ENCODE measurements around the gene TRIM7.
"Not testable (repeated sequence)": the region's sequence is repeated elsewhere in the genome, so short reads cannot be mapped to it uniquely, and the experiment has no call there.

The TRIM7 gene

DNA sequence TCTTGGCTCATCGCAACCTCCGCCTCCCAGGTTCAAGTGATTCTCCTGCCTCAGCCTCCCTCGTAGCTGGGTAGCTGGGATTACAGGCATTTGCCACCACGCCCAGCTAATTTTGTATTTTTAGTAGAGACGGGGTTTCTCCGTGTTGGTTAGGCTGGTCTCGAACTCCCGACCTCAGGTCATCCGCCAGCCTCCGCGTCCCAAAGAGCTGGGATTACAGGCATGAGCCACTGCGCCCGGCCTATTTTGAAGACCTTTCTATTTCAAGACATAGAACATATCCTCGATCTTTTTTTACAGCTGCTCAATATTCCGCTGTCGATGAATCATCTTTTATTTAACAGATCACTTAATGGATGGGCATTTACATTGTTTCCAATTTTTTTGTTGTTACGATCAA, 5.7 kb upstream of the TRIM7 start:
- not testable (repeated sequence) for DNase-seq

GRCh38 chr5:181210148-181210547, 5.2 kb upstream of the TRIM7 start:
- DNase-seq, result not testable (repeated sequence)

DNA sequence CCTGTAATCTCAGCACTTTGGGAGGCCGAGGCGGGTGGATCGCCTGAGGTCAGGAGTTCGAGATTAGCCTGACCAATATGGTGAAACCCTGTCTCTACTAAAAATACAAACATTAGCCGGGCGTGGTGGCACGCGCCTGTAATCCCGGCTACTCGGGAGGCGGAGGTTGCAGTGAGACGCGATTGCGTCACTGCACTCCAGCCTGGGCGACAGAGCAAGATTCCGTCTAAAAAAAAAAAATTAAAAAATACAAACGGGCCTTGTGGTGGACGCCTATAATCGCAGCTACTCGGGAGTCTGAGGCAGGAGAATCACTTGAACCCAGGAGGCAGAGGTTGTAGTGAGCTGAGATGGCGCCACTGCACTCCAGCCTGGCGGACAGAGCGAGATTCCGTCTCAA, 4.0 kb upstream of the TRIM7 start:
- DNase-seq, result not testable (repeated sequence)

- DNase-seq, result no peak
Observed at GRCh38 chr5:181207960-181208253, 2.9 kb upstream of the TRIM7 start.

GRCh38 chr5:181207214-181207959, 2.4 kb upstream of the TRIM7 start:
- DNase-seq, result peak; percentile 88

- peak; percentile 41 for DNase-seq
Observed at GRCh38 chr5:181205761-181206649, 1.0 kb upstream of the TRIM7 start.

DNA sequence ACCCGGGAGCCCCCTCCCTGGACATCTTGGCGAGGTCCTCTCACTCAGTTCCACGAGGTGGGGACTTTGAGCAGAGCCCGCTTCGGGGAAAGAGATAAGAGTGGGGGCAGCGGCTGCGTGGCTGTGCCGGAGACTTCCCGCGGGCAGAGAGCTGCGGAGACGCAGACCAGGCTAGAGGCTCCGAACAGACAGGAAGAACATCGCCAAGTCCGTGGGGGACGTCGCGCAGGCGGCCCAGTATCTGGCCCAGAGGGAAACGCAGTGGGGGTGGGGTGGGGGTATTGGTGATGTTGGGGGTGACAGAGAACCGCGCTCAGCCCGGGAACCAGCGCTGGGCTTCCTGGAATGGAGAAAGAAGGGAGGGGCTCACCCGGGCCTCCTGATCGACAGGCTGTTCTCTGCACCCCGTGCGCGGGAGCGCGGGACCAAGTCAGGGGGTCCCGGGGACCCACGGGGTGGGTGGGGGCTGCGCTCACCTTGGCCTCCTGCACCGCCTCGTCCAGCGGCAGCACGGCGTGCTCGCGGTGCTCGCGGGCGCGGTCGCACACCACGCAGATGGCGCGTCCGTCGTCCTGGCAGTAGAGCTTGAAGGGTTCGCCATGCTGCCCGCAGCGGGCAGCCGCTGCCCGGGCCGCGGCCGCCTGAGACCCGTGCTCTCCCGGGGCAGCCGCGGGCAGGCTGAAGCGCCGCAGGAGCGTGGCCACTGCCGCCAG, 727 bp downstream of the TRIM7 start:
- no peak for DNase-seq

DNA sequence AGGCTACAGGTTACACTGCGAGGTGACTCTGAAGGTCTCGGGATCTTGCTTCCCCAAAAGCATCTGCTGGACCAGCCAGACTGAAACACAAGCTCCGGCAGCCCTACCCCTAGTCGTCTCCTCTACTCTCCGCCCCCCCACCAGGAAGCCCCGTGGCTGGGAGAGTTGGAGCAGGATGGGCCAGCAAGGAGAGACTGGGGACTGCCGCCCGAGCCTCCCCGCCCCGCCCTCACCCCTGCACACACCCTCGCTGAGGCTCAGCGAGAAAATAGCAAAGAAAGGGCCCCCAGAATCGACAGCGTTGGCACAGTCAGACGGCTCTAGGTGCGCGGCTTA, 1.3 kb downstream of the TRIM7 start:
- DNase-seq, result no peak

DNA sequence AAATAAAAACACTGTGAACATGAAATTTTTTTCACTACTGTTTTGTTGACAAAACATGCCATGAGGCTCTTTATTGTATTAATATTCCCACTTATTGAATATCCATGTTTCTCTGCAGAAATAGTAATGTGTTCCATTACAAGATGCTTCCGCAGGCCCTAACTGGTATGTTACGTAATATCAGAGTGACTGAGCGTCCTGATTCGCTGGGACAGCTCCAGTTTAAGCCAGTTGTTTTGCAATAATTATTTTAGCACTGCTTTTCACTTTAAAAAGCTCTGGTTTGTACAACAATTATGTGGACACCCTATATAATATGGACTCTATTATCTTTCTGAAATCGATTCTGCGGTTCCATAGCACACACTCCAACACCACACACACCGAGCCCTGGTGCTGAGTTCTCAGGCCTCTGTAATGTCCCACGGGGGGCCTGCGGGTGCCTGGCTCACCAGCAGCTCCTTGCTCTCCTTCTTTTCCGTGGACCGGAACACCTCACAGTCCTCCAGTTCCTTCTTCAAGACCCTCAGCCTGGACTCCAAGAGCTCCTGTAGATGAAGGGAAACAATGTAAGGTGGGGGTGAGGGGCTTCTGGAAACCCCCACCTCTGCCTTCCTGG, 1.8 kb downstream of the TRIM7 start:
- no peak for DNase-seq

DNA sequence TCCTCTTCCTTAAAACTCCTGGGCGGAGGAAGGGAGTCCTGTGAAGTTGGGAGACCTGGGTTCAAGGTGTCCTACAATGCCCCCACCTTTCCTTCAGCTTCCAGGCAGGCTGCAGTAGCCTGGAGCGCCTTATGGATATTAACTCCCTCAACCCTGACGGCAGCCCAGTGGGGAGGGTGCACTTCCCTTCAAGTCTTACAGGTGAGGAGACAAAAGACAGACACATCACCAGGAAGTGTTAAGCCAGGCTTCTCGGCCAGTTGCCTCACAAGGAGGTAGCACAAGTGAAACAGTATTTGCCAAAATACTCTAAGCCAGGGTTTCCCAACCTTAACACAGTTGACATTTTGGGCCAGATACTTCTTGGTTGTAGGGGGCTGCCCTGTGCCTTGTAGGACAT, 4.2 kb downstream of the TRIM7 start:
- no peak for DNase-seq

- DNase-seq, result no peak
Observed at GRCh38 chr5:181199881-181200638, 4.9 kb downstream of the TRIM7 start.

DNA sequence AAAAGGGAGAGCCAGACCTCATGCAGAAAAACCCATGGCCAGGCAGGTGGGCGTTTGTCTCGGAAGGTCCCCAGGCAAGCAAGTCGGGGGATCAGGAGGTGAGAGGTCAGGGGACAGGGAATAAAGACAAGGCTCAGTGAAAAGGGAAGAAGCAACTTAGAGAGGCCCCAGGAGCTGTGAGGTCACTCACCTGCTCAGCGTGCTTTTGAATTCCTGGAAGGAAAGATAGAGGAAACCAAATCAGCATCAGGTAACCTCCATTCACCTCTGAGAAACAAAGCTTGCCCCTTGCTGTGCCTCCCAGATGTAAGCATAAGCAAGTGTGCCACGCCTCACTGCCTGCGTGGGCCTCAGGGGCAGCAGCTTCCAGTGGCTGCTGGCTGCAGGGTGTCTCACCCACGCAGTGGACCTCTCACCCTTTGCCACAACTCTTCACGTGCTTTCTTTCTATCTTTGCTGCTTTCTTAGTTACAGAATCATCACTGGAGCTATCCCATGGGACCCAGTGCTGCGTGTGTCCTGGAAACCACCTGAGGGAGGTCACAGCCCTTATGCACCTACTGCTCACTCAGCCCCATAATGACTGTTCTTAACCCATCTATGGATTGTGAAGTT, 6.0 kb downstream of the TRIM7 start:
- no peak for DNase-seq

DNA sequence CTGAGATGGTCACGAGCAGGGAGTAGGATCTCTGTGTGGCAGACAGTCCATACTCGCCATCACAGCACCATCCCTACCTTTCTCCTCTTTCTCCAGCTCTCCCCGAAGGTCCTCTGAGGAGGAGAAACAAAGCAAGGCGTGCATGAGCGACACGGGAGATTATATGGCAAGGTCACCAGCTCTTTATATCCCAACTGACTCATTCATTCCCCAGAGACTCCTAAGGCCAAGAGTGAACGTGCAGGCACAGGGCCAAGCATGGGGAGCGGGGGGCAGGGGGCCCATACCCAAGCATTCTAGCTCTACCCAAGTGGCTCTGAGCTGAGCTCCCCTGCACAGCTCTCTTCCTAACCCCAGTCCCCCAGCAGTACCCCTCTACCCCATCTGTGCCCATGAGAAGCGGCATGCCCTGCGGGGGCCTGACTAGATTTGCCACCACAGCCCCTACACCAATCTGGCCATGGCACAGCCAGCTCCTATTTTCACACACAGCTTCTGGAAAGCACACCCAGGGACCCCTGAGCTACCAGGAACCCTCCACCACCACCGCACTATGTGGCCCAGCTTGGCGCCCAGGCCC, 6.8 kb downstream of the TRIM7 start:
- DNase-seq, result no peak

DNA sequence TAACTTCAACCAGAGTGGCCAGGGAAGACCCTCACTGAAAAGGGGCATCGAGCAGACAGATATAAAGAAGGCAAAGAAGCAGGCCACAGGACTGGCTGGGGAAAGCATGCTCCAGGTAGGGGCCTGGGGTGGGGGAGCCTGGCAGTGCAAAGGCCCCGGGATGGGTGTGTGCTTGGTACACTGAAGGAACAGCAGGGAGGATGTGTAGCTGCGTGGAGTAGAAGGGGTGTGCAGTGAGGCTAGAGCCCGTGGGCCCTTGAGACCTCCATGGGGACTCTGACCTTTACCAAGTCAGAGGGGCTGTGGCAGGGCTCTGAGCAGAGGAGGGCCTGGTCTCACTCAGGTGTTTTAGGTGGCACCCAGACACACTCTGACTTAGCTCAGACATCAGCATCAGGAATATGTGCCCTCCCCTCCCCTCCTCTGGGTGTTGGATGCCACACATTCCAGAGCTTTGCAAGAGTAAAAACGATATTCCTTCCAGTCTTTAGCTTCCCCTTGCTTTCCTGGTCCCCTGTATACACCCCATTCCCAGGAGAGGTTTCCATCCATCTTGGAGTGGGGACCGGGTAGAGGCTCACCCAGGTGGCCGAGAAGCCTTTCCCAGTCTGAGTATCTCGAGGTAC, 7.6 kb downstream of the TRIM7 start:
- DNase-seq, result no peak

GRCh38 chr5:181195249-181195761, 9.7 kb downstream of the TRIM7 start:
- DNase-seq, result no peak

- no peak for DNase-seq
Observed at GRCh38 chr5:181194489-181195248, 10.3 kb downstream of the TRIM7 start.

- DNase-seq, result no peak
Observed at GRCh38 chr5:181193656-181194055, 11.3 kb downstream of the TRIM7 start.

DNA sequence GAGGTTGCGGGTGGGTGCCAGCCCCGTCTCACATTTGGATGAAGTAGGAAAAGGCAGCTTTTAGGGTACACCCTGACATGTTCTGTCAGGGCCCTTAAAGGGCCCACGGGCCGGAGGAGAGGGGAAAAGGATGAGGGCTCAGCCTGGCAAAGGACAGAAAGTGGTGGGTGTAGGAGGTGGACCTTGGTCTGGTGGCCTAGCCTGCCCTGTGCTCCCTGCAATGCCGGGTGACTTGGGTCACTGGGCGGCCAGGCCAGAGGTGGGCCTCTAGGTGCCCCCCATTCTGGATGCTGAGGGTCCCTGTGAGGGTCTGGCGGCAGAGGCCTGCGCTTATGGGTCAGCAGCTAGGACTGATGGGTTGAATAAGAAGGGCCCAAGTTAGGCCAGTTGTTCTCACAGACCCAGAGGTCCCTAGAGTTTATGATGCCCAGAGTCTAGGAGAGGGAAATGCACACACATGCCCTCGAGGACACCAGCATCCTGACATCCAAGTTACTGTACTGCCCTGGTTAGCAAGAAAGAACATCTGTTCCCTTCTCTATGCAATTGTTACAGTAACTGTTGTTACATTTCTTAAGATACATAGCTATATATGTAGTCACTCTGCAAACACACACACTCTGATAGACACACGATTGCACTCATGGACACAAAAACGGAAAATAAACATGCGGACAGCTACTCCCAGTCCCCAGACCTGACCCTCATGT, 12.5 kb downstream of the TRIM7 start:
- no peak for DNase-seq

GRCh38 chr5:181191526-181192336, 13.3 kb downstream of the TRIM7 start:
- DNase-seq, result peak; percentile 99
